Caco-2 (cell line): Measurements from ENCODE around the gene NRF1. TPM values are rescaled to one million over a fixed set of nuclear protein-coding genes. Genes with fewer than 3 reads are reported as not detected.
"Not testable (repeated sequence)": the region's sequence is repeated elsewhere in the genome, so short reads cannot be mapped to it uniquely, and the experiment has no call there.

Experiments used
- BruUV-seq: library from RNA; stranded (reverse); fragments of 400-500 nt; replicated peaks from 2 replicates; lab custom pipeline; 2021; lab: Mats Ljungman, UMichigan
- CTCF ChIA-PET: fragments of 300-600 bp; sonication (Branson Sonifier 250); formaldehyde crosslinking; loops from one replicate; lab custom pipeline; 2022; ENCODE audit warnings: antibody characterized with exemption; lab: Charles Lee
- POLR2A ChIA-PET: fragments of 300-600 bp; sonication (Branson Sonifier 250); formaldehyde crosslinking; loops from one replicate; lab custom pipeline; 2022; ENCODE audit warnings: antibody characterized with exemption; lab: Charles Lee
- DNase-seq, 2 experiments: peaks; one replicate each; pipeline versions ENCODE4 v3.0.0 to v3.0.0-alpha.2; 2020 to 2022
- H3K27me3 ChIP-seq: replicated peaks from 2 replicates; pipeline ENCODE4 v1.6.0; 2011; ENCODE audit warnings: low read length; ENCODE audit not compliant: control insufficient read depth, insufficient read depth
- H3K36me3 ChIP-seq: 2 replicates; pipeline ENCODE4 v1.5.1; 2011; ENCODE audit warnings: low read length; ENCODE audit not compliant: control insufficient read depth, insufficient read depth
- H3K4me1 ChIP-seq: fragments of 250-450 bp; sonication (Bioruptor Pico); 2 replicates; pipeline ENCODE4 v1.5.1; 2020; ENCODE audit warnings: mild to moderate bottlenecking
- H3K4me3 ChIP-seq: 2 replicates; pipeline ENCODE4 v1.5.1; 2011; ENCODE audit warnings: low read depth, mild to moderate bottlenecking, control low read depth, low read length
- H3K9me3 ChIP-seq: fragments of 250-450 bp; sonication (Bioruptor Pico); 2 replicates; pipeline ENCODE4 v1.5.1; 2020; ENCODE audit warnings: mild to moderate bottlenecking, moderate library complexity
- H3K27ac Mint-ChIP-seq: one replicate; pipeline ENCODE4 v1.8.0; 2022; ENCODE audit warnings: mixed read lengths; ENCODE audit not compliant: unreplicated experiment
- H3K27me3 Mint-ChIP-seq: one replicate; pipeline ENCODE4 v1.8.0; 2022; ENCODE audit warnings: mixed read lengths; ENCODE audit not compliant: insufficient read depth, unreplicated experiment
- H3K36me3 Mint-ChIP-seq: one replicate; pipeline ENCODE4 v1.8.0; 2022; ENCODE audit warnings: mild to moderate bottlenecking, mixed read lengths; ENCODE audit not compliant: insufficient read depth, unreplicated experiment
- H3K4me1 Mint-ChIP-seq: one replicate; pipeline ENCODE4 v1.8.0; 2022; ENCODE audit warnings: low read depth, mixed read lengths; ENCODE audit not compliant: unreplicated experiment
- H3K4me3 Mint-ChIP-seq: one replicate; pipeline ENCODE4 v1.8.0; 2022; ENCODE audit warnings: mild to moderate bottlenecking, moderate library complexity, mixed read lengths; ENCODE audit not compliant: unreplicated experiment
- H3K9me3 Mint-ChIP-seq: one replicate; pipeline ENCODE4 v1.8.0; 2022; ENCODE audit warnings: mixed read lengths; ENCODE audit not compliant: unreplicated experiment
- CTCF ChIP-seq, 2 experiments: fragments of 200-600 bp in 1 of 2; IDR thresholded peaks; 1 replicate in 1 of 2; 2 replicates in 1 of 2; pipeline versions ENCODE4 v1.5.1 to v1.8.0; 2011 to 2022; ENCODE audit warnings: antibody characterized with exemption in 1 of 2, control low read depth in 1 of 2, inconsistent platforms in 1 of 2, low read depth in 1 of 2, low read length in 1 of 2, mild to moderate bottlenecking in 1 of 2, moderate library complexity in 1 of 2; ENCODE audit not compliant: insufficient read depth in 1 of 2, severe bottlenecking in 1 of 2, unreplicated experiment in 1 of 2
- intact Hi-C: fragments of 100-400 bp; cut with micrococcal nuclease; formaldehyde crosslinking; loops from one replicate; pipeline ENCODE4 v1.10.0; 2022; ENCODE audit not compliant: unreplicated experiment
- total RNA-seq: library from RNA; stranded (reverse); gene quantifications from 2 replicates; pipeline ENCODE4 v1.2.3, GENCODE V29; 2022

Gene NRF1
- total RNA-seq, 1 experiment from 2014 or later, result 22.5 TPM

- no peaks in the 10 kb centered on the region for H3K9me3 Mint-ChIP-seq
- no peaks in the 10 kb centered on the region for H3K4me1 Mint-ChIP-seq
- no peaks in the 10 kb centered on the region for H3K36me3 ChIP-seq
- no peak overlapping the region for H3K27ac Mint-ChIP-seq
- intact Hi-C loops, result no loop called here
- no peak overlapping the region for H3K4me3 ChIP-seq
- H3K4me3 Mint-ChIP-seq, result no peak overlapping the region
- H3K4me1 ChIP-seq, result no peaks in the 10 kb centered on the region
- DNase-seq, result no peak
- CTCF ChIA-PET, result no interaction called here
- no peaks in the 10 kb centered on the region for H3K27me3 Mint-ChIP-seq
- H3K36me3 Mint-ChIP-seq, result peaks cover 5% of the 10 kb centered on the region
- no TSS peak for BruUV-seq
- no peaks in the 10 kb centered on the region for H3K27me3 ChIP-seq
- no peaks in the 10 kb centered on the region for H3K9me3 ChIP-seq
- TF ChIP-seq CTCF (IDR thresholded peaks at IDR 0.05; ENCODE audit: insufficient read depth in 1 of 2, low read depth in 1 of 2, low read length in 1 of 2, severe bottlenecking in 1 of 2, unreplicated experiment in 1 of 2), result no peak
- POLR2A ChIA-PET, result no interaction called here
Observed at GRCh38 chr7:129790136-129790535, 178.6 kb downstream of the NRF1 start.

- TF ChIP-seq CTCF (IDR thresholded peaks at IDR 0.05; ENCODE audit: insufficient read depth in 1 of 2, low read depth in 1 of 2, low read length in 1 of 2, severe bottlenecking in 1 of 2, unreplicated experiment in 1 of 2), result no peak
- no peaks in the 10 kb centered on the region for H3K27me3 ChIP-seq
- ChIA-PET CTCF (interaction anchor here (0.7 to 1.1 kb wide), 2 partner anchors 32 to 520 kb away, joined by 3 to 4 read pairs; no protein-coding TSS in a partner anchor), POLR2A (no interaction called here)
- no peak overlapping the region for H3K4me3 ChIP-seq
- Mint-ChIP-seq H3K36me3 (no peaks in the 10 kb centered on the region), H3K4me1 (no peaks in the 10 kb centered on the region), H3K4me3 (no peak overlapping the region), H3K9me3 (no peaks in the 10 kb centered on the region), H3K27ac (no peak overlapping the region), H3K27me3 (no peaks in the 10 kb centered on the region)
- no peaks in the 10 kb centered on the region for H3K9me3 ChIP-seq
- DNase-seq, result no peak
- no peaks in the 10 kb centered on the region for H3K36me3 ChIP-seq
- no TSS peak for BruUV-seq
- intact Hi-C loops, result no loop called here
- H3K4me1 ChIP-seq, result no peaks in the 10 kb centered on the region
Observed at GRCh38 chr7:129792721-129793120, 181.2 kb downstream of the NRF1 start.

GRCh38 chr7:129793506-129794310, 182.2 kb downstream of the NRF1 start:
- no peak for TF ChIP-seq CTCF (IDR thresholded peaks at IDR 0.05; ENCODE audit: insufficient read depth in 1 of 2, low read depth in 1 of 2, low read length in 1 of 2, severe bottlenecking in 1 of 2, unreplicated experiment in 1 of 2)
- H3K36me3 Mint-ChIP-seq, result no peaks in the 10 kb centered on the region
- Histone ChIP-seq H3K27me3 (no peaks in the 10 kb centered on the region), H3K36me3 (no peaks in the 10 kb centered on the region), H3K4me1 (no peaks in the 10 kb centered on the region), H3K4me3 (no peak overlapping the region), H3K9me3 (no peaks in the 10 kb centered on the region)
- intact Hi-C loops, result no loop called here
- no peak overlapping the region for H3K27ac Mint-ChIP-seq
- no peak for DNase-seq
- BruUV-seq, result no TSS peak
- H3K27me3 Mint-ChIP-seq, result no peaks in the 10 kb centered on the region
- H3K4me1 Mint-ChIP-seq, result no peaks in the 10 kb centered on the region
- ChIA-PET CTCF (interaction anchor here (0.7 to 1.1 kb wide), 3 partner anchors 31 to 521 kb away, joined by 3 to 4 read pairs (median 3); no protein-coding TSS in a partner anchor), POLR2A (no interaction called here)
- H3K4me3 Mint-ChIP-seq, result no peak overlapping the region
- H3K9me3 Mint-ChIP-seq, result no peaks in the 10 kb centered on the region

- DNase-seq, H3K27me3 ChIP-seq, BruUV-seq, H3K4me3 Mint-ChIP-seq, intact Hi-C loops, H3K4me3 ChIP-seq, H3K27ac Mint-ChIP-seq, H3K9me3 Mint-ChIP-seq, H3K9me3 ChIP-seq, POLR2A ChIA-PET, H3K36me3 Mint-ChIP-seq, H3K4me1 ChIP-seq, H3K27me3 Mint-ChIP-seq, H3K4me1 Mint-ChIP-seq, H3K36me3 ChIP-seq: not testable (repeated sequence)
- CTCF ChIA-PET, result interaction anchor here (0.7 kb wide), 1 partner anchor 30 kb away, joined by 3 read pairs; no protein-coding TSS in a partner anchor
Observed at GRCh38 chr7:129794461-129794860, 182.9 kb downstream of the NRF1 start.
